ENCODE data around the gene SARDH.

The SARDH gene

GRCh38 chr9:133759946-133760345 lies 21.8 kb upstream of the SARDH start:
- H3K4me2 ChIP-seq = no peak overlapping the region
- TF ChIP-seq, protein P1, sequence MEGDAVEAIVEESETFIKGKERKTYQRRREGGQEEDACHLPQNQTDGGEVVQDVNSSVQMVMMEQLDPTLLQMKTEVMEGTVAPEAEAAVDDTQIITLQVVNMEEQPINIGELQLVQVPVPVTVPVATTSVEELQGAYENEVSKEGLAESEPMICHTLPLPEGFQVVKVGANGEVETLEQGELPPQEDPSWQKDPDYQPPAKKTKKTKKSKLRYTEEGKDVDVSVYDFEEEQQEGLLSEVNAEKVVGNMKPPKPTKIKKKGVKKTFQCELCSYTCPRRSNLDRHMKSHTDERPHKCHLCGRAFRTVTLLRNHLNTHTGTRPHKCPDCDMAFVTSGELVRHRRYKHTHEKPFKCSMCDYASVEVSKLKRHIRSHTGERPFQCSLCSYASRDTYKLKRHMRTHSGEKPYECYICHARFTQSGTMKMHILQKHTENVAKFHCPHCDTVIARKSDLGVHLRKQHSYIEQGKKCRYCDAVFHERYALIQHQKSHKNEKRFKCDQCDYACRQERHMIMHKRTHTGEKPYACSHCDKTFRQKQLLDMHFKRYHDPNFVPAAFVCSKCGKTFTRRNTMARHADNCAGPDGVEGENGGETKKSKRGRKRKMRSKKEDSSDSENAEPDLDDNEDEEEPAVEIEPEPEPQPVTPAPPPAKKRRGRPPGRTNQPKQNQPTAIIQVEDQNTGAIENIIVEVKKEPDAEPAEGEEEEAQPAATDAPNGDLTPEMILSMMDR (conservative IDR thresholded peaks at IDR 0.05; ENCODE audit: low read depth, low read length) = no peak
- H3K4me1 ChIP-seq (ENCODE audit: low read depth, poor library complexity, severe bottlenecking) = no peaks in the 10 kb centered on the region
- peaks cover 7% of the 10 kb centered on the region for H3K27me3 ChIP-seq (ENCODE audit: insufficient read depth, low read depth)
- H3K4me3 ChIP-seq (IDR thresholded peaks at IDR 0.05; ENCODE audit: insufficient read depth, low read depth, low read length) = no peak overlapping the region
- H4K20me1 ChIP-seq (ENCODE audit: insufficient read depth) = no peaks in the 10 kb centered on the region
- H3K36me3 ChIP-seq (ENCODE audit: insufficient read depth) = no peaks in the 10 kb centered on the region
- no peaks in the 10 kb centered on the region for H3K79me2 ChIP-seq (ENCODE audit: insufficient read depth, low read depth)
- H3K9ac ChIP-seq = no peak overlapping the region
- no peak overlapping the region for H2AFZ ChIP-seq (ENCODE audit: low read depth)
- no peak overlapping the region for H3K27ac ChIP-seq

- TF ChIP-seq, protein P1 (conservative IDR thresholded peaks at IDR 0.05; ENCODE audit: low read depth, low read length) = no peak
- H3K27ac ChIP-seq = no peak overlapping the region
- H3K4me2 ChIP-seq = no peak overlapping the region
- no peak overlapping the region for H3K9ac ChIP-seq
- H3K36me3 ChIP-seq (ENCODE audit: insufficient read depth) = no peaks in the 10 kb centered on the region
- H2AFZ ChIP-seq (ENCODE audit: low read depth) = no peak overlapping the region
- H3K79me2 ChIP-seq (ENCODE audit: insufficient read depth, low read depth) = no peaks in the 10 kb centered on the region
- no peaks in the 10 kb centered on the region for H4K20me1 ChIP-seq (ENCODE audit: insufficient read depth)
- no peak overlapping the region for H3K4me3 ChIP-seq (IDR thresholded peaks at IDR 0.05; ENCODE audit: insufficient read depth, low read depth, low read length)
- H3K4me1 ChIP-seq (ENCODE audit: low read depth, poor library complexity, severe bottlenecking) = no peaks in the 10 kb centered on the region
- H3K27me3 ChIP-seq (ENCODE audit: insufficient read depth, low read depth) = peaks cover 11% of the 10 kb centered on the region
Observed at GRCh38 chr9:133759146-133759900, 21.2 kb upstream of the SARDH start.

DNA sequence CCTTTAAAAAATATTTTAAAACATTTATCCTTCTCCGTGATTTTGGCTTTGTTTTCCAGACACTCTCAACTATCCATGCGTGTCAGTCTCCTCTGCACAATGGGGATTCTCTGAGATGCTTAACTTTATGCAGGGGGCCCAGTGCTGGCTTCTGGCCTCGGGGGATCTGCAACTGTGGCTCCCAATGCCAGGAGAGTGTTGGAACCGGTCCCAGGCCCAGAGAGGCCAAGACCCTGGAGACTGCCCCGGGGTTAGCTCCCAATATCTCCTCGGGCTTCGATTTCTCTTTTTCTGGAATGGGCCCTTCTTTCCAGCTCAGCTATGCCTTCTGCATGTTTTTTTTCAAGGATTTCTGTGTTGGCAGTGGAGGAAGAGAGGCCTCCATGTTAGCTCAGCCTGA lies 20.1 kb upstream of the SARDH start:
- Histone ChIP-seq H3K9ac (no peak overlapping the region), H3K4me2 (no peak overlapping the region), H3K79me2 (ENCODE audit: insufficient read depth, low read depth) (no peaks in the 10 kb centered on the region), H2AFZ (ENCODE audit: low read depth) (no peak overlapping the region), H3K27ac (no peak overlapping the region), H3K4me3 (IDR thresholded peaks at IDR 0.05; ENCODE audit: insufficient read depth, low read depth, low read length) (no peak overlapping the region), H3K36me3 (ENCODE audit: insufficient read depth) (no peaks in the 10 kb centered on the region), H3K4me1 (ENCODE audit: low read depth, poor library complexity, severe bottlenecking) (no peaks in the 10 kb centered on the region), H3K27me3 (ENCODE audit: insufficient read depth, low read depth) (peaks cover 21% of the 10 kb centered on the region), H4K20me1 (ENCODE audit: insufficient read depth) (no peaks in the 10 kb centered on the region)
- TF ChIP-seq, protein P1 (conservative IDR thresholded peaks at IDR 0.05; ENCODE audit: low read depth, low read length) = no peak

DNA sequence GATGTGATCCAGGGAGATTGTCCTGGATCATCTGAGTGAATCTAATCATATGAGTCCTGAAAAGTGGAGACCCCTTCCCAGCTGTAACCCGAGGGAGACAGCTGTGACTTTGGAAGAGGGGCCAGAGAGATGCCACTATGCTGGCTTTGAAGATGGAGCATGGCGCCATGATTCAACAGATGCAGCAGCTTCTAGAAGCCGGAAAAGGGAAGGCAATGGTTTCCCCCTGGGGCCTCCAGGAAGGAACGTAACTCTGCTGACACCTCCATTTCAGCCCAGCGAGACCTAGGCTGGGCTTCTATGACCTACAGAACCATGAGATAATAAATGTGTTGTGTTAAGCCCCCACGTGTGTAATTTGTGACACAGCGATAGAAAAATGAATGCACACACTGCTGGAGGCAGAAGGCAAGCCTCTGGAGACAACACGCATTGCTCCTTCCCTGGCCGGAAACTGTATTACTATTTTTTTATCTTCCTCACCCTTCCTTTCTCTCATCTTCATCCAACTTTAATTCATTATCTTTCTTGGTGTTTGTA lies 16.6 kb upstream of the SARDH start:
- Histone ChIP-seq H3K9ac (no peak overlapping the region), H3K4me3 (IDR thresholded peaks at IDR 0.05; ENCODE audit: insufficient read depth, low read depth, low read length) (no peak overlapping the region), H3K27ac (no peak overlapping the region), H3K4me1 (ENCODE audit: low read depth, poor library complexity, severe bottlenecking) (no peaks in the 10 kb centered on the region), H2AFZ (ENCODE audit: low read depth) (no peak overlapping the region), H3K27me3 (ENCODE audit: insufficient read depth, low read depth) (peaks cover 43% of the 10 kb centered on the region), H3K36me3 (ENCODE audit: insufficient read depth) (no peaks in the 10 kb centered on the region), H3K4me2 (no peak overlapping the region), H4K20me1 (ENCODE audit: insufficient read depth) (no peaks in the 10 kb centered on the region), H3K79me2 (ENCODE audit: insufficient read depth, low read depth) (no peaks in the 10 kb centered on the region)
- TF ChIP-seq, protein P1 (conservative IDR thresholded peaks at IDR 0.05; ENCODE audit: low read depth, low read length) = no peak

Data from KMS-11 (cell line).